Right atrium auricular region (tissue), 2 donors: ENCODE measurements around the gene GBP7. TPM values are rescaled to one million over a fixed set of nuclear protein-coding genes. Genes with fewer than 3 reads are reported as not detected.

Source experiments
- DNase-seq: peaks from one replicate; pipeline ENCODE4 v3.0.0-alpha.2; 2019; ENCODE audit warnings: low spot score
- H3K27ac ChIP-seq, 2 donors: fragments of 200-600 bp; sonication (generic); 1 replicate in 1 of 2; 2 replicates in 1 of 2; pipeline ENCODE4 v1.5.1; 2016 to 2019
- H3K27me3 ChIP-seq, 2 donors: fragments of 200-600 bp; sonication (generic); one replicate each; pipeline versions ENCODE4 v1.5.1 to v1.6.0; 2017 to 2019
- H3K36me3 ChIP-seq: fragments of 200-600 bp; sonication (generic); one replicate; pipeline ENCODE4 v1.5.1; 2016
- H3K4me1 ChIP-seq, 2 donors: fragments of 200-600 bp; sonication (generic); one replicate each; pipeline versions ENCODE4 v1.5.1 to v1.6.0; 2017 to 2019
- H3K4me3 ChIP-seq, 2 donors: fragments of 200-600 bp; sonication (generic); 1 replicate in 1 of 2; 2 replicates in 1 of 2; pipeline ENCODE4 v1.5.1; 2017 to 2019; ENCODE audit warnings: mild to moderate bottlenecking in 1 of 2, moderate library complexity in 1 of 2
- H3K9me3 ChIP-seq, 2 donors: fragments of 200-600 bp; sonication (generic); one replicate each; pipeline ENCODE4 v1.5.1; 2019
- CTCF ChIP-seq, 2 donors: fragments of 200-600 bp; sonication (generic); IDR thresholded peaks; one replicate each; pipeline ENCODE4 v1.5.1; 2019; ENCODE audit warnings: antibody characterized with exemption in 2 of 2
- total RNA-seq, 2 donors: library from RNA; depleted of rRNA; stranded (reverse); fragments of >200 nt; gene quantifications; one replicate each; pipeline ENCODE4 v1.1.0, GENCODE V29; 2016

The GBP7 gene
- total RNA-seq, 2 donors from 2014 or later = not detected

- H3K27me3 ChIP-seq = no peaks in the 10 kb centered on the region
- TF ChIP-seq CTCF (IDR thresholded peaks at IDR 0.05) = no peak
- H3K36me3 ChIP-seq = no peaks in the 10 kb centered on the region
- DNase-seq = no peak
- H3K4me3 ChIP-seq = no peak overlapping the region
- peaks cover 0 to 10% of the 10 kb centered on the region in 2 donors for H3K9me3 ChIP-seq
- no peaks in the 10 kb centered on the region for H3K4me1 ChIP-seq
- no peak overlapping the region for H3K27ac ChIP-seq
Observed at GRCh38 chr1:89203166-89203565, 27.4 kb upstream of the GBP7 start.

GRCh38 chr1:89201106-89201794, 25.4 kb upstream of the GBP7 start:
- no peak for DNase-seq
- peak overlapping the region; percentile 1 to 11 for H3K27ac ChIP-seq
- no peak overlapping the region for H3K4me3 ChIP-seq
- H3K9me3 ChIP-seq = peaks cover 0 to 10% of the 10 kb centered on the region in 2 donors
- H3K4me1 ChIP-seq = no peaks in the 10 kb centered on the region
- no peak for TF ChIP-seq CTCF (IDR thresholded peaks at IDR 0.05)
- no peaks in the 10 kb centered on the region for H3K27me3 ChIP-seq
- H3K36me3 ChIP-seq = no peaks in the 10 kb centered on the region

- no peaks in the 10 kb centered on the region for H3K27me3 ChIP-seq
- peaks cover 0 to 10% of the 10 kb centered on the region in 2 donors for H3K9me3 ChIP-seq
- no peaks in the 10 kb centered on the region for H3K36me3 ChIP-seq
- peak overlapping the region in 1 of 2 donors; percentile 1 for H3K27ac ChIP-seq
- no peak overlapping the region for H3K4me3 ChIP-seq
- no peak for DNase-seq
- no peak for TF ChIP-seq CTCF (IDR thresholded peaks at IDR 0.05)
- H3K4me1 ChIP-seq = no peaks in the 10 kb centered on the region
Observed at GRCh38 chr1:89200663-89201062, 24.9 kb upstream of the GBP7 start.

- H3K4me3 ChIP-seq = peak overlapping the region in 1 of 2 donors; percentile 53
- no peaks in the 10 kb centered on the region for H3K4me1 ChIP-seq
- peaks cover 0 to 2% of the 10 kb centered on the region in 2 donors for H3K9me3 ChIP-seq
- peak overlapping the region; percentile 69 to 81 for H3K27ac ChIP-seq
- H3K36me3 ChIP-seq = no peaks in the 10 kb centered on the region
- H3K27me3 ChIP-seq = no peaks in the 10 kb centered on the region
- TF ChIP-seq CTCF (IDR thresholded peaks at IDR 0.05) = no peak
- DNase-seq = no peak
Observed at GRCh38 chr1:89199525-89200031, 23.8 kb upstream of the GBP7 start.

GRCh38 chr1:89198491-89199072, 22.8 kb upstream of the GBP7 start, which contains the start of gene GBP4:
Gene GBP4 (minus strand): TSS chr1:89198942. CDS start chr1:89198834, 108 bp downstream.
- no peaks in the 10 kb centered on the region for H3K36me3 ChIP-seq
- no peaks in the 10 kb centered on the region for H3K27me3 ChIP-seq
- peak within 1 kb of the TSS; percentile 69 to 81 for H3K27ac ChIP-seq
- TF ChIP-seq CTCF (IDR thresholded peaks at IDR 0.05) = no peak
- H3K4me3 ChIP-seq = peak within 1 kb of the TSS; percentile 53 to 54
- H3K9me3 ChIP-seq = no peaks in the 10 kb centered on the region
- DNase-seq = peak; percentile 62
- H3K4me1 ChIP-seq = no peaks in the 10 kb centered on the region
